Measurements from ENCODE around the gene FBXL12.
"Not testable (repeated sequence)": the region's sequence is repeated elsewhere in the genome, so short reads cannot be mapped to it uniquely, and the experiment has no call there.

FBXL12 gene, protein sequence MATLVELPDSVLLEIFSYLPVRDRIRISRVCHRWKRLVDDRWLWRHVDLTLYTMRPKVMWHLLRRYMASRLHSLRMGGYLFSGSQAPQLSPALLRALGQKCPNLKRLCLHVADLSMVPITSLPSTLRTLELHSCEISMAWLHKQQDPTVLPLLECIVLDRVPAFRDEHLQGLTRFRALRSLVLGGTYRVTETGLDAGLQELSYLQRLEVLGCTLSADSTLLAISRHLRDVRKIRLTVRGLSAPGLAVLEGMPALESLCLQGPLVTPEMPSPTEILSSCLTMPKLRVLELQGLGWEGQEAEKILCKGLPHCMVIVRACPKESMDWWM

DNA sequence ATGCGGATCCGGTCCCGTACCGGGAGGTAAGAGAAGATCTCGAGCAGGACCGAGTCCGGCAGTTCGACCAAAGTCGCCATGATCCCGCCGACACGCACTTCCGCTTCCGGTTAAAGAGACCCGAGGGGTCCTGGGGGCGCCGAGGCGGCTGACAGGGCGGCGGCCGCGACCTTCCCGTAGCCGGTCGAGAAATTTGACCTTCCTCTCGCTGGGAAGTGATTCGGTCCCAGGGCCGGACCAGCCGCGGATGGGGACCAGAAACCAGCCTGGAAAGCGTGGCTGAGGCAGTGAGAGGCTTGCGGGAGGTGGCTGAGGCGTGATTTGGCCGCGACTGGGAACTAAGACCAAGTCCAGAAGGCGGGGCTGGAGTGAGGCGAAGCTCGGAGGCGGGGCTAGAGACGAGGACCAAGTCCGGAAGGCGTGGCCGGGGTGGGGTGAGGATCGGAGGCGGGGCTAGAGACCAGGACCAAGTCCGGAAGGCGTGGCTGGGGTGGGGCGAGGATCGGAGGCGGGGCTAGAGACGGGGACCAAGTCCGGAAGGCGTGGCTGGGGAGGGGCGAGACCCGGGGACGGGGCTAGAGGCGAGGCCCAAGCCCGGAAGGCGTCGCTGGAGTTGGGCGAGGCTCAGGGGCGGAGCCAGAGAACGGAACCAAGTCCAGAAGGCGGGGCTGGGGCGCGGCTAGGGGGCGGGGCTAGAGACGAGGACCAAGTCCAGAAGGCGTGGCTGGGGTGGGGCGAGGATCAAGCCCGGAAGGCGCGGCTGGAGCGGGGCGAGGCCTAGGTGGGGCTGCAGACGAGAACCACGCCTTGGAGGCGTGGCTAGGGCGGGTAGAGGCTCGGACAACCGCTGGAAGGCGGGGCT is at the start of gene FBXL12:
Gene FBXL12 (minus strand): TSS at position 346 of the 862 bp plus-strand sequence. CDS start 266 bp downstream, at position 80.
- peak; percentile 100 for DNase-seq (ENCODE audit: low read depth)

DNA sequence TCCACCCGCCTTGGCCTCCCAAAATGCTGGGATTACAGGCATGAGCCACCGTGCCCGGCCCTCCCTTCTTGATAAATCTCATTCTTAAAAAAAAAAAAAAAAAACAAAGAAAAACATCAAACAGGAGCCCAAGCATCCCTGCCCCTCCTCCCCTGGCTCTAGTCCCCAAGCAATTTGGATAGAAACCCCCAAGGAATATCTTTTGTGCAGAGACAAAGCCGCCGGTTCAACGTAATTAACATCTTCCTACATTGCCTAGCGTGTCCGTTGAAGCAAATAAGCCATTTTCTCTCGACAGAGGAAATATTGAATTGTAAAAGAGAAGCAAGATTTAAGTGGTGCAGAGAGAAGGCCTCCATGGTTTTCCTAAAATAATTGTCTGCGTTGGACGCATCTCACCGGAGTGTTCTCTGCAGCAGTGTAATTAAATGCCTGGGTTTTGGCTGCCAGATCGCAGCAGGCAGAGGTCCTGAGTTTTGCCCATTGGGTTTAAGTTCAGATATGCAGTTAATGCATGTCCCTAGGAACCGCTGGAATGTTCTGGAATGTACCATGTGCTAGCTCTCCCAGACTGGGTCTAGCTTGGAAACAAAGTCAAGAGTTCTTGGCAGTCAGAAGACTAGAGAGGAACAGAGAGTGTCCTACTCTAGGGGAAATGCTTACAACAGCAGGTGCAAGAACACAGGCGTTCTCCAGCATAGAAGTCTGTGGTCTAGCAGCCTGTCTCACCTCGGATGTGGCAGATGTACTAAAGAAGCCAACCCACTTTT is 47.0 kb upstream of the FBXL12 start:
- no peak for DNase-seq (ENCODE audit: low read depth)

DNA sequence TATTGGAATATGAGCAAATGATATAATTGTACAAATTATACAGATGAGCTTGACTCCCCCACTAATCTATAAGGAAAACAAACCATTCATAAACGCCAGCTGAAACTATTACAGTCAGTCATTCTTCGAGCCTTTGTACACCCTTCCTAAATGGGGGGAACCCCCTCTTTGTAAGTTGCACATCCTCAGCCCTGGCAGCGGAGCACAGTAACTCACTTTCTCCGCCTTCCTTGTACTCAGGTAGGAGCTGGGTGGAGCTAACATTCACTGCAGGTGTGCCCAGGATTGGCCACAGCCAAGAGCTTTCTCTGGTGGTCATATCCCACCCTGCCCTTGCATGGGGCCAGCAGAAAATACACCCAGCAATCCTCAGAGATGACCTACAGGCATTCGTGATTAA is 44.9 kb upstream of the FBXL12 start:
- DNase-seq (ENCODE audit: low read depth): no peak

DNA sequence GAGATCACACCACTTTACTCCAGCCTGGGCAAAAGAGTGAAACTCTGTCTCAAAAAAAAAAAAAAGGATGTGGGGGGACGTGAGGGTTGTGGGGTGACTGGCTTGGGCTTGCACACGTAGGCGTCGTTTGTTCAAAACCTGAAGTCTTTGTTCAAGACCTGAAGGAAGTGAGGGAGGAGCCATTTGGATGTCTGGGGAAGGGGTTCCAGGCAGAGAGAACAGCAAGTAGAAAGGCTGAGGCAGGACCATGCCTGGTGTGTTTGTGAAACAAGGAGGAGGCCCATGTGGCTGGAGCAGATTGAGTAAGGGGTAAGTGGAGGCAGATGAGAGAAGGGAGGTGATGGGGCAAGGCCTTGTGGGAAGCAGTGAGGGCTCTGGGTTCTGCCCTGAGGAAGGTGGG is 44.1 kb upstream of the FBXL12 start:
- no peak for DNase-seq (ENCODE audit: low read depth)

DNA sequence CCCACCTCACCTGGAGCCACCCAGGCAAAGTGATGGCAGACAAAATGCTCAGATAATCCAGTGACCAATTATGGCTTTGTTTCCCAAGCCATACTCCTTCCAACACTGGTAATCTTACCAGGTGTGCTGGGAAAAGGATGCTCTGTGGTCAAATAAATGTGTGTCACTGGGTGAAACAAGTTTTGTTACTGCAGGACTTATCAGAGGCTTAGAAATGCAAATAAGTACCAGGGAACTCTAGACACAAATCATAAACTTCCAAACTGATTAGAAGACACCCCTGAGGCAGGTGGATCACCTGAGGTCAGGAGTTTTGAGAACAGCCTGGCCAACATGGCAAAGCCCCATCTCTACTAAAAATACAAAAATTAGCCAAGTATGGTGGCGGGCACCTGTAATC is 42.6 kb upstream of the FBXL12 start:
- DNase-seq (ENCODE audit: low read depth): no peak

DNA sequence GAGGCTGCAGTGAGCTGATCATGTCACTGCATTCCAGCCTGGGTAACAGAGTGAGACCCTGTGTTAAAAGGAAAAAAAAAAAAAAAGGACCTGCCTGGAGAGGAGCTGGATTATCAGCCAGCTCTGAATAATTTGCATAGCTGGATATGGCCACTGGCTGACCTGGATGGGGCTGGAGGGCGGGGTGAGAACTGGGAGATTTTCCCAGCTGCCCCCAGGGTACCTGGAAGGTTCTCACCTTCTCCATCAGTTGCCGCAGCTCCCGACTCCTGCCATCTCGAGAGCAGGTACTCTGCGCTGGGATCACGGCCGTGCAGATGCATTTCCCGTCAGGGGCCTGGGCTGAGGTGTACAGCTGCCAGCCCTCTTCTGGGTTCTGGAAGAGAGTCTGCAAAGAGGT is 41.5 kb upstream of the FBXL12 start:
- no peak for DNase-seq (ENCODE audit: low read depth)

DNA sequence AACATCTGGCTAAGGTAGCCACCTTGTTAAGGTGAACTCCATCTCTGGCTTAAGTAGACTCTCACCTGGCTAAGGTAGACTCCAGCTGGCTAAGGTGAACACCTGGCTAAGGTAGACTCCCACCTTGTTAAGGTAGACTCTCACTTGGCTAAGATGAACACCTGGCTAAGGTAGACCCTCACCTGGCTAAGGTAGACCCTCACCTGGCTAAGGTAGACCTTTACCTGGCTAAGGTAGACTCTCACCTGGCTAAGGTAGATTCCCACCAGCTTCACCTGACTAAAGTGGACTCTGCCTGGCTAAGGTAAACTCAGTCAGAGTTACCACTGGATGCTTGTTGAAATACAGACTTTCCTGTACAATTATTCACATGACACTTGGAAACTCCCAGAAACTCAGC is 39.9 kb upstream of the FBXL12 start:
- DNase-seq (ENCODE audit: low read depth): no peak

DNA sequence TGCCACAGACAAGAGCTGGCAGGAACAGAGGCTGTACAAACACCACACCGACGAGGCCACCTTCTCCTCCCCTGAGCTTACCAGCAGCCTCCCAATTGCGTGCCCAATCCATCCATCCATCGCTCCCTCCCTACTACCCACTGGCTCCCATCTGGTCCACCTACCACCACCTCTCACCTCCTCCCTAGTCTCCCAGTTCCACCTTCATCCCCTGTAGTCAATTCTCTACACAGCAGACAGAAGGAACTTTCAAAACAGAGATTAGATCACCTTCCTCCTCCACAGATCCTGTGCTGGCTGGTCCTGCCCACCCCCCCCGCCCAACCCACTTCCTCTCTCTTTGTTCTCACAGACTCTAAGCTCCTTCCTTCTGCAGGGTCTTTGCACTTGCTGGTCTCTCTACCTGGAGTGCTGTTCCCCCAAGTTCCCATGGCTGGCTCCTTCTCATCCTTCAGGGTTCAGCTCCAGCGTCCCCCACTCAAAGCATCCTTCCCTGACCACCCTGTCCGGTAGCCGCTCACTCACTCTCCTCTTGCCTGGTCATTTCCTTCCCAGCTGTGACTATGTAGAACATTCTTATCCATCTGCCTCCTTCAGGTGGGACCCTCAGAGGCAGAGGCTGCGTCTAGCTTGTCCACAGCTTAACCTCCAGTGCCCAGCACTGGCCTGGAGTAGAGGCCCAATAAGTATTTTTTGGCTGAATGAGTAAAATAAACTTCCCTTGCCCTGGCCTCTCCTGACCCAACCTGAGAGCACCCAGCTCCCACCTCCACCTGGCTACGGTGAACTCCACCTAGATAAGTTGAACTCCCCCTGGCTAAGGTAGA is 39.3 kb upstream of the FBXL12 start:
- DNase-seq (ENCODE audit: low read depth): no peak

DNA sequence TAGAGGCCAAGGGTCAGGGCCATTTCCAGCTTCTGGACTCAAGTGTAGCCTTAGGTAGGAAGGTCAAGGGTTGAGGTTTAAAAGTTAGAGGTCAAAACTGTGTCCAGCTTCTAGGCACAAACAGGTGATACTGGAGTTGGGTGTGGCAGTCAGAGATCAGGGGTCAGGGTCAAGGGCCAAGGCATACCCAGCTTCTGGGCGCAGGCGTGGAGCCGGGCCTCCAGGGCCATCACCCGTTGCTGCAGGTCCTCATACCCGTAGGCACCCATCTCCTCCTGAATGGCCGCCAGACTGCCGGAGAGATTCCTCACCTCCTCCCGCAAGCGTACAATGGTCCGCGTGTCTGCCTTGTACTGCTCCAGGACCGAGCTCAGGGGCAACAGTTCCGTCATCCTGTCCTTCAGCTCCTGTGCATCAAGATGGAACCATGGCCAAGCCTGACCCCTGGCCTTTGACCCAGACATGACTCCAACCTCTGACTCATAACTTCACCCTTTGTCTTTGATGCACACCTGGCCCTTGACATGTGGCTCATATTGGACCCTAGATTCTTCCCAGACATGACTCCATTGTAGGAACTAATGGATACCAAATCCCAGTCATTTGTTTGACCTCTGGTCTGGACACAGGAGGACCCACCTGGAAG is 38.3 kb upstream of the FBXL12 start:
- DNase-seq (ENCODE audit: low read depth): no peak

DNA sequence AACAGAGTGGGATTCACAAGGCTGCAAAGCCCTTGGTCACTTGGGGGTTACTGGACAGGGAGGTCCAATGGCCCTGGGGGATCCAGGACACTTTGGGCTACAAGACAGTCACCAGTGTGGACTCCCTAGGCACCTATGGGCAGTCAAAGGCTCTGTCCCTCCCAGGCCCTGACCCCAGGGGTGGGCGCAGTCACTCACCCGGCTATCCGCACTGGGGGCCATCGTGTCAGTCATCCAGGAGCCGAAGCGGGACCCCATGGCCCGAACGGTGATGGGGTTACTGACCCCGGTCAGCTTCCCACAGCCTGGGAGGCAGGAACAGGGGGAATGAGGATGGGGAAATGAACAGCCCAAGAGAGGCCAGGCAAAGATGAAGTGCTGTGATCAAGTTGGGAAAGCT is 37.7 kb upstream of the FBXL12 start:
- DNase-seq (ENCODE audit: low read depth): no peak

DNA sequence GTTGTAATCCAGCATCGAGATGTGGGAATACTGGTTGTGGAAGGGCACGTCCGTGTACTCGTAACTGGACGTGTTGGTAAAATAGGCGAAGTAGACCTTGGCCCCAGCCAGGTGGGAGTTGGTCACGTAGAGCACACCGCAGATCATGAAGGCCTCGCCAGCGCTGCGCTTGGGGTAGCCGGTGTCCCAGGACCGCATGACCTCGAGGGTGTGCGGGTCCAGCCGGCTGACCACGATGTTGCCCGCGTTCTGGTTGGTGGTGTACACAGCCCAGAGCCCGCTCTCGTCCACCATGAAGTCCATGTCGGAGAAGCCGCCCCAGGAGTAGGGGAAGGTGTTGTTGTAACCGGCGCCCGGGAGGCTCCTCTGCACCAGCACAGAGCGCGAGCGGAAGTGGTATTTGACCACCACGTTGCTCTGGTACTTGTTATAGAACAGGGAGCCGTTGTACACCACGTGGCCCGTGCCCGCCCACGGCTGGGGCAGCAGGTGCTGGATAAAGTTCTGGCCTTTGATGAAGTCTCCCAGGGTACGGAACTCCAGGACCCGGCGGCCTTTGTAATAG is 35.5 kb upstream of the FBXL12 start:
- no peak for DNase-seq (ENCODE audit: low read depth)

DNA sequence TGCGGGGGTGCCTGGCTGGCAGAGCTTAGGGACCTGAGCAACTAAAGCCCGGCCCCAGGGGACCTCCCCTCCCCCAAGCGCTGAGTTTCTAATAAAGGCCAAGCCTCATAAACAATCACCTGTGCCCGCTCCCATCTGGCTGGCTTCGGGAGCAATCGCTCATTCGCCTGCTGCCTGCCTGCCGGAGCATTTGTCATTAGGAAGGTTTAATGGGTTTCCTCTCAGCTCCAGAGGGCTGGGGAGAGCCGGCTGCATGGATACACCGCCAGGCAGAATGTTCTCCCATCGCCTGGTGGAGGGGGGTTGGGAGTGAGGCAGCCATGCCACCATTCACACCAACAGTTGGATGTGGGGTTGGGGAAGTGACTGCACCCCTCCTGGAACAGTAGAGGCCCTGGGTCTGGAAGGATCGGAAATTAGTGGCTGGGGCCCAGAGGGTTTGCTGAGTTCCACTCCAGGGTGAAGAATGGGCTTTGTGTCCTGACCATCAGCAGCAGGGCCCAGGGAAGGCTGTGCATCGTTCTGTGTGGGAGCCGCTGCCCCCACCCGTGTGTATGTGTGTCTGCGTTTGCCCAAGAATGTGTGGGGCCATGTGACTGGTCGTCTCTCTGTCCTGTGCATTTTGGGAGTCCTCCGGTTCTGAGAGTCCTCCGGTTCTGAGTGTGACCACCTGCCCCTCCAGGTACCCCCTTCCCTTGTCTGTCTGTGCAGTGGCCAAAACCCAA is 31.5 kb upstream of the FBXL12 start:
- DNase-seq (ENCODE audit: low read depth): no peak

DNA sequence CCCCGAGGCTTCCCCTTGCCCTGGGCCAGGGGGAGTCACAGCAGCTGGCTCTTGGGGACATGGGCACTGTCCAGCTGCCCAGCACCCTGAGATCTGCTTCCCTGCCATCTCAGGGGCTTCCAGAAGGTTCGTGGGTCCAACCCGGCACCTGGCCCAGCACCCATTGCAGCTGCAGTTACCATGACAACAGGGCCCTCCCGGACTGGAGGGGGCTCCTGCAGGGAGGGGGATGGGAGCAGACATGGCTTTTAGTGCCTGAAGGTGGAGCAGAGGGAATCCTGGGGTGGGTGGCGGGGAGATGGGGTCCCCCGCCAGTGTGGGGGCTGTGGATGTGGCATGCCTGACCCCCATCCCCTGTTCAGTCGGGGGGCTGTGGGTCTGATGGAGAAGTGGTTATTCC is 30.9 kb upstream of the FBXL12 start:
- no peak for DNase-seq (ENCODE audit: low read depth)

DNA sequence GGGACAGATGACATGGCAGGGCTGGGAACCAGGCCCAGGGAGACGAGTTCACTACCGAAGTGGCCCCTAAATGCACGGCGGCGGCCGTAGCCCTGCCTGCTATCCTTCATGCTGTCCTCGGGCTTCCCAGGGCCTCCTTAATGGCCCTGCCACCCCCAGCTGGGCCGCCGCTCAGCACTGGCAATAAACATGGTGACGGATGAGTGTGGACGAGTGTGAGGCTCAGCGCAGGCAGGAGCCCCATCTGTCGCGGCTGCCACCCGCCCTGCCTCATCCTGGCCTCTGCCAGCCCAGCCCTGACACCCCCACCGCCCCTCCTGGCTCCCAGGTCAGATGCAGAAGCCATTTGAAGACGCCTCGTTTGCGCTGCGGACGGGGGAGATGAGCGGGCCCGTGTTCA is 29.9 kb upstream of the FBXL12 start:
- DNase-seq (ENCODE audit: low read depth): no peak

DNA sequence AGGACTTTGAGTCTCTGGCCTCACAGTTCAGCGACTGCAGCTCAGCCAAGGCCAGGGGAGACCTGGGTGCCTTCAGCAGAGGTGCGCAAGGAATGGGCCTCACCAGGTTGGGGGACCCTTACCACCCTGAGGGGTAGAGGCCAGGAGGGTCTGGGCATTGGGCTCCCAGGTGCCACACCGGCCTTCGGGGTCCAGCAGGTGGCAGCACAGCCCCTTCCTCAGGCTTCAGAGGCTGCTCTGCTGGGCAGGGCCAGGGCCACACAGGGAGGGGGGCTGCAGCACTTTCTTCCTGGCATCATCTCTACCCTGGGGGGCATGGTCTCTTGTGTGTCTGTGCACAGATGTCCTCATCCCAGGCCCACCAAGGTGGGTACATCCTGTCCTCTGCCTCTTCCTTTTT is 29.2 kb upstream of the FBXL12 start:
- no peak for DNase-seq (ENCODE audit: low read depth)

DNA sequence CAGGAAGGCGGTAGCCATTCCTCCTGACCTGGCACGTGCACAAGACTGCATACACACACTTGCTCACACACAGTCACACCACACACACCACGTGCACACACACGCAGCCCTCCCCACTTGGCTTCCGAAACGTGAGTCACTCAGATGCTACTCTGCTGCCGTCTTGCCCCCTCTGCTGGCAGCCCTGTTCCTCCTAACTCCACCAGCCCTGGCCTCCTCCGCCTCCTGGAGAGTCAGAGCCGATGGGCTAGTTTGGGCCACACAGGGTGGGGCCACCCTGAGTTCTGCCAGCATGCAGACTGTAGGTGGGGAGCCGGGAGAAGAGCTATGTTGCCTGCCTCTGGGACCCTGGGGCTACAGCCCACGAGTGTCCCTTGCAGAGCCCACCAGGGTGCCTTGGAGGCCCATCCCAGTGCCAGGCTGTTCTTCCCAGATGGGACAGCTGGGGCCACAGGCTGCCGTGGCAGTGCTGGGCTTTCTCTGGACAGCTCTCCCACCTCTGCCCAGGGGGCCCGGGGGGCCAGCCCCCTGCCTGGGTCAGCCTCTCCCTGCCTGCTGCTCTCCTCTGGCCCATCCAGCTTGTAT is 28.3 kb upstream of the FBXL12 start:
- peak; percentile 55 for DNase-seq (ENCODE audit: low read depth)

DNA sequence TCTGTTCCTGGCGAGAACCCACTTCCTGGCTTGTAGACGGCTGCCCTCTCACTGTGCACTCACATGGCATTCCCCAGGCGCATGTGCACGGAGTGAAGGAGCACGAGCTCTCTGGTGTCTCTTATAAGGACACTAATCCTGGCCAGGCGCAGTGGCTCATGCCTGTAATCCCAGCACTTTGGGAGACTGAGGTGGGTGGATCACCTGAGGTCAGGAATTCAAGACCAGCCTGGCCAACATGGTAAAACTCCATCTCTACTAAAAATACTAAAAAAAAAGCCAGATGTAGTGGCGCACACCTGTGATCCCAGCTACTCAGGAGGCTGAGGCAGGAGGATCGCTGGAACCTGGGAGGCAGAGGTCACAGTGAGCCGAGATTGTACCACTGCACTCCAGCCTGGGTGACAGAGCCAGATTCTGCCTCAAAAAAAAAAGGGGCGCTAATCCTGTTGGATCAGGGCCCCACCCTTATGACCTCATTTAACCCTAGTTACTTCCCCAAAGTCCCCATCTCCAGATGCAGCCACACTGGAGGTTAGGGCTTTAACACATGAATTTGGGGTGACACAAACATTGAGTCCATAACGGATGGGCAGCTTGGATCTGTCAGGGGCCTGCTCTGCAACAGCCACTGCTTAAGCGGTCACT is 24.9 kb upstream of the FBXL12 start:
- not testable (repeated sequence) for DNase-seq (ENCODE audit: low read depth)

DNA sequence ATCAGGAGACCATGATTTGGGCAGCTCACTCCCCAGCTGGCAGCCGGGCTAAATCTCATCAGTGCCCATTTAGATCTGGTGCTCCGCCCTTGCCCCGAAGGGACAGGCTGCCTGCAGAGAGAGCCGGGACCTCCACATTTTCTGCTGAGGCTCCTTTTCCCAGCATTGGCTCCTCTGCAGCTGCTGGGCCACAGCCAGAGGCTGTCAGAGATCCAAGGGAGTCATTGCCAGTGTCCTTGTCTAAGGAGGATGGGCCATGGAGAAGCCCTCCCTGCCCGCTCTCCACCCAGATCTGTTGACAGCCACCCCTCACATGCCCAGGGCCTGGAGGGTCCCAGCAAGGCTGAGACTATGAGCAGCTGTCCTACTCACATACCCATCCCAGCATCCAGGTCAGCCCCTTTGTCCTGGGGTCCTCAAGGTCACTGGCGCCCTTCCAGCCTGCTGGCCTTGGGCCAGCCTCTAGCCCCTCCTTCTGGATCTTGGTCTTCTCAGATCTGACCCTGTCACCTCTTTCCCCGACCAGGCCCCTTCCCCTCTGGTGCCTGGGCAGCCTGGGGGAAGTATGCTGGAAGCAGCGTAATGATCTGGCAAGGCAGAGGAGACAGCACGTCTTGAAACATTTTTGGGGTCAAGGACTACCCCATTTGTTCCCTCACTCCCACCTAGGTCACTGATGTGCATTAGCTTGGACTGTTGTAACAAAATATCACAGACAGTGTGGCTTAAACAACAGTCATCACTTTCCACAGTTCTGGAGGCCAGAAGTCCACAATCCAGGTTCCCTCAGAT is 24.2 kb upstream of the FBXL12 start:
- DNase-seq (ENCODE audit: low read depth): no peak

DNA sequence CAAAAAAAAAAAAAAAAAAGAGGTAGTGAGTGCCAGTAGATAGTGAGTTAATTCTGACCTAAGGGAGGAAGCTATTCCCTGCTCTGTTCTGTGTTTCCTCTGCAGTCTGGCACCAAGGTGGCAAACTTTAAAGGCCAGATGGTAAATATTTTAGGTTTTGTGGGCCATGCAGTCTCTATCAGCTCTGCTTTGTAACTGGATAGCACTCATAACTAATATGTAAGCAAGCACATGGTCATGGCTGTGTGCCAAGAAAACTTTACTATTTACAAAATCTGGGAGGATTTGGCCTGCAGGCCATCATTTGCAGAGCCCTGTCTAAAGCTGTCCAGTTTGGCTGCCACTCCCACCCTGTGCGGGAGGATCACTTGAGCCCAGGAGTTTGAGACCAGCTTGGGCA is 20.5 kb upstream of the FBXL12 start:
- DNase-seq (ENCODE audit: low read depth): no peak

All from activated T-cell treated with anti-CD3 and anti-CD28 coated beads for 48 hours (primary cell).